GM12878 (cell line): ENCODE results near the gene PLEKHF1. TPM values are rescaled to one million over a fixed set of nuclear protein-coding genes. Genes with fewer than 3 reads are reported as not detected.

Experiments used
- ATAC-seq: fragments of 200-7000 bp; cut with Tn5 transposase; 3 replicates; pipeline ENCODE4 v1.9.1; 2020; ENCODE audit warnings: mild to moderate bottlenecking, moderate library complexity
- BruUV-seq: library from RNA; stranded (reverse); fragments of 400-500 nt; replicated peaks from 2 replicates; lab custom pipeline; 2021; lab: Mats Ljungman, UMichigan
- CTCF ChIA-PET: fragments of 300-600 bp; sonication (Branson Sonifier 250); formaldehyde crosslinking; extraction: SDS; loops from one replicate; lab custom pipeline; 2021; ENCODE audit warnings: inconsistent platforms; lab: Yijun Ruan, JAX
- POLR2A ChIA-PET: fragments of 350-600 bp; formaldehyde crosslinking; extraction: SDS; loops from one replicate; lab custom pipeline; 2021; ENCODE audit warnings: inconsistent platforms; lab: Charles Lee
- RAD21 ChIA-PET: fragments of 300-600 bp; sonication (Branson Sonifier 250); formaldehyde crosslinking; loops from one replicate; lab custom pipeline; 2023; ENCODE audit warnings: antibody characterized with exemption; ENCODE audit not compliant: unreplicated experiment; lab: Charles Lee
- SMC1A ChIA-PET: fragments of 300-600 bp; sonication (Branson Sonifier 250); formaldehyde crosslinking; loops from one replicate; lab custom pipeline; 2023; ENCODE audit not compliant: unreplicated experiment, uncharacterized antibody; lab: Charles Lee
- DNase-seq: peaks from one replicate; pipeline ENCODE4 v3.0.0-alpha.2; 2011; ENCODE audit warnings: low read depth, low spot score
- FAIRE-seq: peaks from 3 replicates; lab custom pipeline; 2011; peaks lifted over from hg19 to GRCh38; lab: Jason Lieb, UNC
- H2AFZ ChIP-seq: 2 replicates; pipeline ENCODE4 v1.6.0; 2011; ENCODE audit warnings: low read depth, low read length, control low read depth; ENCODE audit not compliant: control insufficient read depth
- H3K27ac ChIP-seq: 2 replicates; pipeline ENCODE4 v1.5.1; 2011; ENCODE audit warnings: control low read depth; ENCODE audit not compliant: control insufficient read depth, insufficient read depth
- H3K27me3 ChIP-seq, 2 experiments: replicated peaks in 1 of 2; 2 replicates each; pipeline versions ENCODE4 v1.6.0 to v1.6.1; 2011; ENCODE audit warnings: low read length in 1 of 2; ENCODE audit not compliant: control insufficient read depth in 2 of 2, insufficient read depth in 2 of 2
- H3K36me3 ChIP-seq, 2 experiments: 2 replicates each; pipeline ENCODE4 v1.5.1; 2011; ENCODE audit warnings: low read length in 1 of 2; ENCODE audit not compliant: control insufficient read depth in 2 of 2, insufficient read depth in 2 of 2
- H3K4me1 ChIP-seq: 2 replicates; pipeline ENCODE4 v1.6.1; 2011; ENCODE audit warnings: mild to moderate bottlenecking, low read length, moderate library complexity, mixed read lengths; ENCODE audit not compliant: control insufficient read depth, insufficient read depth
- H3K4me2 ChIP-seq: 2 replicates; pipeline ENCODE4 v1.6.0; 2011; ENCODE audit warnings: control low read depth; ENCODE audit not compliant: control insufficient read depth, insufficient read depth
- H3K4me3 ChIP-seq: fragments of 200-600 bp; sonication (generic); 2 replicates; pipeline ENCODE4 v1.5.1; 2016
- H3K79me2 ChIP-seq: 2 replicates; pipeline ENCODE4 v1.6.0; 2011; ENCODE audit warnings: low read length; ENCODE audit not compliant: control insufficient read depth, insufficient read depth
- H3K9ac ChIP-seq: 2 replicates; pipeline ENCODE4 v1.8.0; 2011; ENCODE audit warnings: low read length, control low read depth, mixed read lengths; ENCODE audit not compliant: control insufficient read depth, insufficient read depth
- H3K9me3 ChIP-seq: replicated peaks from 3 replicates; pipeline ENCODE4 v1.5.1; 2011; ENCODE audit warnings: mild to moderate bottlenecking, low read length; ENCODE audit not compliant: control insufficient read depth, insufficient read depth
- H4K20me1 ChIP-seq: 2 replicates; pipeline ENCODE4 v1.6.0; 2011; ENCODE audit not compliant: control insufficient read depth, insufficient read depth
- BMI1 ChIP-seq: fragments of 450-650 bp; IDR thresholded peaks from 2 replicates; pipeline ENCODE4 v1.6.1; 2016; ENCODE audit warnings: mild to moderate bottlenecking, moderate library complexity, borderline replicate concordance
- GABPA ChIP-seq: IDR thresholded peaks from 2 replicates; pipeline ENCODE4 v1.6.1; 2014; ENCODE audit warnings: antibody characterized with exemption, low read depth, mild to moderate bottlenecking, inconsistent platforms
- HDAC2 ChIP-seq: fragments of 200-600 bp; sonication (generic); IDR thresholded peaks from 2 replicates; pipeline ENCODE4 v1.6.1; 2017
- HSF1 ChIP-seq: fragments of 150-350 bp; IDR thresholded peaks from 2 replicates; pipeline ENCODE4 v1.6.1; 2014; ENCODE audit warnings: mild to moderate bottlenecking, low read depth, low read length
- MEF2A ChIP-seq: IDR thresholded peaks from 2 replicates; pipeline ENCODE4 v1.6.1; 2011; ENCODE audit warnings: low read depth, mild to moderate bottlenecking, low read length, moderate library complexity; ENCODE audit not compliant: insufficient read depth
- RUNX3 ChIP-seq: IDR thresholded peaks from 2 replicates; pipeline ENCODE4 v1.6.1; 2012; ENCODE audit warnings: low read length, inconsistent platforms
- SMAD5 ChIP-seq: IDR thresholded peaks from 2 replicates; pipeline ENCODE4 v1.6.1; 2016; ENCODE audit warnings: antibody characterized with exemption, low read depth
- SMC3 ChIP-seq: IDR thresholded peaks from 2 replicates; pipeline ENCODE4 v1.6.1; 2011; ENCODE audit warnings: low read length, improper control_type of control experiment, borderline replicate concordance
- SPI1 ChIP-seq: IDR thresholded peaks from 2 replicates; pipeline ENCODE4 v1.6.1; 2011; ENCODE audit warnings: low read depth, mild to moderate bottlenecking, low read length, moderate library complexity, borderline replicate concordance; ENCODE audit not compliant: insufficient read depth
- USF1 ChIP-seq: IDR thresholded peaks from 2 replicates; pipeline ENCODE4 v1.6.1; 2011; ENCODE audit warnings: borderline replicate concordance, low read depth, mild to moderate bottlenecking, moderate library complexity, mixed read lengths, low read length; ENCODE audit not compliant: insufficient read depth; ENCODE audit errors: extremely low read length
- ZBED1 ChIP-seq: IDR thresholded peaks from 2 replicates; pipeline ENCODE4 v1.6.1; 2016; ENCODE audit warnings: borderline replicate concordance
- ZNF207 ChIP-seq: fragments of 450-650 bp; IDR thresholded peaks from 2 replicates; pipeline ENCODE4 v1.6.1; 2014; ENCODE audit warnings: antibody characterized with exemption, mild to moderate bottlenecking, borderline replicate concordance
- ZNF687 ChIP-seq: fragments of 450-650 bp; IDR thresholded peaks from 2 replicates; pipeline ENCODE4 v1.6.1; 2017; ENCODE audit warnings: mild to moderate bottlenecking, moderate library complexity
- WGBS: methylation state at CpG from one replicate; pipeline ENCODE4 v1.1.6; 2016; ENCODE audit warnings: low lambda C conversion rate; ENCODE audit not compliant: insufficient replicate concordance, insufficient coverage; ENCODE audit errors: missing lambda C conversion rate; 5-methylcytosine and 5-hydroxymethylcytosine counted together
- in situ Hi-C: fragments of 300-500 bp; cut with MboI; formaldehyde crosslinking; loops from 9 replicates; pipeline ENCODE4 v1.14.3; 2018; ENCODE audit warnings: mixed read lengths
- intact Hi-C: fragments of 100-400 bp; cut with micrococcal nuclease; formaldehyde crosslinking; loops from one replicate; pipeline ENCODE4 v1.14.2; 2022; ENCODE audit not compliant: unreplicated experiment
- polyA plus RNA-seq, 11 experiments: library from polyadenylated mRNA; depleted of rRNA in 4 of 11; unstranded in 6 of 11; stranded (reverse) in 5 of 11; fragments of >200 nt; fragmentation: Nextera tagmentation in 4 of 11; fragmentation: Illumina TruSeq in 1 of 11; extraction: Ambion mirVana in 4 of 11; extraction: Trizol in 1 of 11; gene quantifications; 1 replicate in 1 of 11; 2 replicates in 10 of 11; pipeline versions ENCODE4 v1.2.1 to v1.2.3, GENCODE V29; 2011 to 2016; ENCODE audit warnings: inconsistent platforms in 2 of 11, missing spikeins in 2 of 11, low read depth in 1 of 11
- total RNA-seq, 4 experiments: library from RNA; depleted of rRNA in 3 of 4; stranded (reverse); fragments of >200 nt in 3 of 4; fragmentation: Illumina TruSeq in 1 of 4; extraction: Trizol in 1 of 4; gene quantifications; 2 replicates each; pipeline versions ENCODE4 v1.2.1 to v1.2.3, GENCODE V29; 2013 to 2021
- TF ChIP-seq, protein P1 (sequence below): fragments of 450-650 bp; IDR thresholded peaks from 2 replicates; pipeline ENCODE4 v1.6.1; 2014; ENCODE audit warnings: mild to moderate bottlenecking

PLEKHF1 gene
- total and polyA plus RNA-seq, 10 of the 15 experiments (the other 5 are each of a cell fraction or from before 2014, with no cell fraction given) = 0.10 to 20.3 (median 15.3) TPM

- RAD21 ChIA-PET = interaction anchor here (0.9 kb wide), 1 partner anchor 22 kb away, joined by 4 read pairs; the partner anchor contains the start of gene PLEKHF1
- Histone ChIP-seq H3K4me1 (peaks cover 4% of the 10 kb centered on the region; the same call in 1 of the 2 replicates), H3K36me3 (no peaks in the 10 kb centered on the region), H3K4me3 (no peak overlapping the region), H3K9me3 (no peaks in the 10 kb centered on the region), H3K27ac (no peak overlapping the region), H3K27me3 (no peaks in the 10 kb centered on the region), H2AFZ (no peak overlapping the region), H4K20me1 (no peaks in the 10 kb centered on the region), H3K4me2 (no peak overlapping the region), H3K9ac (no peak overlapping the region), H3K79me2 (no peaks in the 10 kb centered on the region)
- no peak for TF ChIP-seq ZNF687
- TF ChIP-seq HSF1 = no peak
- TF ChIP-seq ZBED1 = no peak
- TF ChIP-seq SMC3 = no peak
- no peak for TF ChIP-seq USF1
- no peak for TF ChIP-seq BMI1
- no peak for TF ChIP-seq ZNF207
- TF ChIP-seq MEF2A = no peak
- TF ChIP-seq SMAD5 = no peak
- TF ChIP-seq, protein P1, sequence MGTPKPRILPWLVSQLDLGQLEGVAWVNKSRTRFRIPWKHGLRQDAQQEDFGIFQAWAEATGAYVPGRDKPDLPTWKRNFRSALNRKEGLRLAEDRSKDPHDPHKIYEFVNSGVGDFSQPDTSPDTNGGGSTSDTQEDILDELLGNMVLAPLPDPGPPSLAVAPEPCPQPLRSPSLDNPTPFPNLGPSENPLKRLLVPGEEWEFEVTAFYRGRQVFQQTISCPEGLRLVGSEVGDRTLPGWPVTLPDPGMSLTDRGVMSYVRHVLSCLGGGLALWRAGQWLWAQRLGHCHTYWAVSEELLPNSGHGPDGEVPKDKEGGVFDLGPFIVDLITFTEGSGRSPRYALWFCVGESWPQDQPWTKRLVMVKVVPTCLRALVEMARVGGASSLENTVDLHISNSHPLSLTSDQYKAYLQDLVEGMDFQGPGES = no peak
- no peak for TF ChIP-seq RUNX3
- no peak for TF ChIP-seq SPI1
- TF ChIP-seq GABPA = no peak
- no peak for TF ChIP-seq HDAC2
- in situ Hi-C loops (no loop called here), intact Hi-C loops (no loop called here)
- FAIRE-seq = no peak
- POLR2A ChIA-PET = no interaction called here
- WGBS = 82% methylated on average over 7 of the region's 7 CpGs
- SMC1A ChIA-PET = no interaction called here
- CTCF ChIA-PET = no interaction called here
- no peak for ATAC-seq
- no TSS peak for BruUV-seq
- DNase-seq = no peak
These were observed 21.8 kb upstream of the PLEKHF1 start for GRCh38 chr19:29643361-29643935.
